Neural progenitor cell (in vitro differentiated cells): ENCODE results near the gene RNF123.

Source experiments
- EZH2 ChIP-seq: fragments of 200-600 bp; sonication (generic); IDR thresholded peaks from 2 replicates; pipeline ENCODE4 v1.6.1; 2017; ENCODE audit warnings: antibody characterized with exemption, mild to moderate bottlenecking, moderate library complexity
- EZH2phosphoT487 ChIP-seq: fragments of 200-600 bp; sonication (generic); IDR thresholded peaks from 2 replicates; pipeline ENCODE4 v1.6.1; 2017; ENCODE audit warnings: antibody characterized with exemption
- TF ChIP-seq, protein P1 (sequence below): fragments of 200-600 bp; sonication (generic); IDR thresholded peaks from 2 replicates; pipeline ENCODE4 v1.5.1; 2017; ENCODE audit warnings: antibody characterized with exemption, mild to moderate bottlenecking

GRCh38 chr3:49656541-49657112 is 32.7 kb upstream of the RNF123 start:
- TF ChIP-seq, protein P1, sequence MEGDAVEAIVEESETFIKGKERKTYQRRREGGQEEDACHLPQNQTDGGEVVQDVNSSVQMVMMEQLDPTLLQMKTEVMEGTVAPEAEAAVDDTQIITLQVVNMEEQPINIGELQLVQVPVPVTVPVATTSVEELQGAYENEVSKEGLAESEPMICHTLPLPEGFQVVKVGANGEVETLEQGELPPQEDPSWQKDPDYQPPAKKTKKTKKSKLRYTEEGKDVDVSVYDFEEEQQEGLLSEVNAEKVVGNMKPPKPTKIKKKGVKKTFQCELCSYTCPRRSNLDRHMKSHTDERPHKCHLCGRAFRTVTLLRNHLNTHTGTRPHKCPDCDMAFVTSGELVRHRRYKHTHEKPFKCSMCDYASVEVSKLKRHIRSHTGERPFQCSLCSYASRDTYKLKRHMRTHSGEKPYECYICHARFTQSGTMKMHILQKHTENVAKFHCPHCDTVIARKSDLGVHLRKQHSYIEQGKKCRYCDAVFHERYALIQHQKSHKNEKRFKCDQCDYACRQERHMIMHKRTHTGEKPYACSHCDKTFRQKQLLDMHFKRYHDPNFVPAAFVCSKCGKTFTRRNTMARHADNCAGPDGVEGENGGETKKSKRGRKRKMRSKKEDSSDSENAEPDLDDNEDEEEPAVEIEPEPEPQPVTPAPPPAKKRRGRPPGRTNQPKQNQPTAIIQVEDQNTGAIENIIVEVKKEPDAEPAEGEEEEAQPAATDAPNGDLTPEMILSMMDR: peak; percentile 5
- no peak for TF ChIP-seq EZH2
- TF ChIP-seq EZH2phosphoT487: no peak
